Ovary (tissue), 9 donors: ENCODE measurements around the gene HTR3C. TPM values are rescaled to one million over a fixed set of nuclear protein-coding genes. Genes with fewer than 3 reads are reported as not detected.
"Not testable (repeated sequence)": the region's sequence is repeated elsewhere in the genome, so short reads cannot be mapped to it uniquely, and the experiment has no call there.

ENCODE experiments used
- DNase-seq, 5 donors: peaks; one replicate each; pipeline ENCODE4 v3.0.0-alpha.2; 2019 to 2020
- H3K27ac ChIP-seq, 2 donors: fragments of 200-600 bp; one replicate each; pipeline versions ENCODE4 v1.5.1 to v1.8.0; 2019 to 2022
- H3K27me3 ChIP-seq: fragments of 200-600 bp; one replicate; pipeline ENCODE4 v1.8.0; 2022
- H3K36me3 ChIP-seq: fragments of 200-600 bp; sonication (generic); one replicate; pipeline ENCODE4 v1.5.1; 2019
- H3K4me1 ChIP-seq: one replicate; pipeline ENCODE4 v1.8.1; 2013; ENCODE audit warnings: mild to moderate bottlenecking, moderate library complexity; ENCODE audit not compliant: insufficient read depth
- H3K4me3 ChIP-seq: fragments of 200-600 bp; sonication (generic); one replicate; pipeline ENCODE4 v1.5.1; 2017
- H3K9me3 ChIP-seq, 2 donors: fragments of 200-600 bp in 1 of 2; sonication (generic) in 1 of 2; one replicate each; pipeline versions ENCODE4 v1.5.1 to v1.8.1; 2013 to 2019; ENCODE audit warnings: mild to moderate bottlenecking in 1 of 2, moderate library complexity in 1 of 2
- EP300 ChIP-seq: sonication (generic); formaldehyde crosslinking; IDR thresholded peaks from one replicate; pipeline ENCODE4 v1.6.1; 2017; ENCODE audit warnings: antibody characterized with exemption
- POLR2A ChIP-seq: fragments of 450-650 bp; IDR thresholded peaks from one replicate; pipeline ENCODE4 v1.6.1; 2017; ENCODE audit warnings: antibody characterized with exemption, mild to moderate bottlenecking, moderate library complexity
- WGBS, 3 donors: extraction: QIAGEN DNeasy Blood & Tissue Kit in 1 of 3; methylation state at CpG; one replicate each; pipeline versions ENCODE4 v1.1.5 to v1.1.7; 2013 to 2017; 5-methylcytosine and 5-hydroxymethylcytosine counted together
- intact Hi-C, 4 donors: fragments of 100-400 bp; cut with DNase I; formaldehyde crosslinking; loops; one replicate each; pipeline versions ENCODE4 v1.11.0 to v1.15.1; 2022 to 2023
- polyA plus RNA-seq, 2 donors: library from polyadenylated mRNA; stranded (reverse); fragments of 200-250 nt in 1 of 2; fragments of 350-450 nt in 1 of 2; fragmentation: Illumina TruSeq in 1 of 2; extraction: RNeasy Lipid Tissue Mini Kit (QIAGEN cat#74804) in 1 of 2; gene quantifications; one replicate each; pipeline ENCODE4 v1.2.3, GENCODE V29; 2013 to 2014
- total RNA-seq, 7 donors: library from RNA; depleted of rRNA in 2 of 7; stranded (reverse); fragments of >200 nt in 2 of 7; fragmentation: NEBNext Ultra II Directional in 3 of 7; extraction: Animal tissue kit (Norgen Biotek cat#: 25700) in 3 of 7; gene quantifications; one replicate each; pipeline versions ENCODE4 v1.1.0 to v1.2.4, GENCODE V29; 2016 to 2023
- TF ChIP-seq, protein P1 (sequence below), 3 donors: fragments of 450-650 bp in 2 of 3; fragments of 200-600 bp in 1 of 3; IDR thresholded peaks; one replicate each; pipeline versions ENCODE4 v1.5.1 to v1.8.0; 2016 to 2022; ENCODE audit warnings: antibody characterized with exemption in 3 of 3, mild to moderate bottlenecking in 1 of 3
- donor health status: DM: no; HTN: no; CAD: no; lungs with moderate emphysema.
- donor health status: DM: no; HTN: no; CAD: no.
- donor health status: Bipolar disorder and iron deficiency.
- donor health status: DM: yes; HTN: yes; CAD: no.
- donor health status: DM: no; HTN: no; CAD: no.
- donor health status: DM: yes; HTN: yes; CAD: no.

Gene HTR3C
- total and polyA plus RNA-seq, 9 donors, result not detected

DNA sequence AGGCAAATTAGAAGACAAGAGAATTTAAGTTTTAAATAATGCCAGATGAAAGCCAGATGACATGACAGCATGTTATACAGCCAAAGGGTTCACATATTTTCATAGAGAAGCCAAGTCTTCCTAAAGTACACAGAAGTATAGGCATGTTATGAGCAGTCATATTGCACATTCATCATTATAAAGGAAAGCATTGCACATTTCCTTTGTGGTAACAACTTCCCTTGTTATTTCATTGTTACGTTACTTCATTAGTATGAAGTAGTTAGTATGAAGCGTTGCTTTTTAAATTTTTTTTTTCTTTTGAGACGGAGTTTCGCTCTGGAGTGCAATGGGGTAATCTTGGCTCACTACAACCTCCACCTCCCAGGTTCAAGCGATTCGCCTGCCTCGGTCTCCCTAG lies 30.5 kb upstream of the HTR3C start:
- no peaks in the 10 kb centered on the region for H3K27me3 ChIP-seq
- no peak overlapping the region for H3K4me3 ChIP-seq
- H3K4me1 ChIP-seq, result no peaks in the 10 kb centered on the region
- DNase-seq, result no peak
- intact Hi-C loops, result no loop called here
- TF ChIP-seq, protein P1, sequence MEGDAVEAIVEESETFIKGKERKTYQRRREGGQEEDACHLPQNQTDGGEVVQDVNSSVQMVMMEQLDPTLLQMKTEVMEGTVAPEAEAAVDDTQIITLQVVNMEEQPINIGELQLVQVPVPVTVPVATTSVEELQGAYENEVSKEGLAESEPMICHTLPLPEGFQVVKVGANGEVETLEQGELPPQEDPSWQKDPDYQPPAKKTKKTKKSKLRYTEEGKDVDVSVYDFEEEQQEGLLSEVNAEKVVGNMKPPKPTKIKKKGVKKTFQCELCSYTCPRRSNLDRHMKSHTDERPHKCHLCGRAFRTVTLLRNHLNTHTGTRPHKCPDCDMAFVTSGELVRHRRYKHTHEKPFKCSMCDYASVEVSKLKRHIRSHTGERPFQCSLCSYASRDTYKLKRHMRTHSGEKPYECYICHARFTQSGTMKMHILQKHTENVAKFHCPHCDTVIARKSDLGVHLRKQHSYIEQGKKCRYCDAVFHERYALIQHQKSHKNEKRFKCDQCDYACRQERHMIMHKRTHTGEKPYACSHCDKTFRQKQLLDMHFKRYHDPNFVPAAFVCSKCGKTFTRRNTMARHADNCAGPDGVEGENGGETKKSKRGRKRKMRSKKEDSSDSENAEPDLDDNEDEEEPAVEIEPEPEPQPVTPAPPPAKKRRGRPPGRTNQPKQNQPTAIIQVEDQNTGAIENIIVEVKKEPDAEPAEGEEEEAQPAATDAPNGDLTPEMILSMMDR (IDR thresholded peaks at IDR 0.05), result no peak
- no peak for TF ChIP-seq EP300
- TF ChIP-seq POLR2A, result no peak
- no peaks in the 10 kb centered on the region for H3K36me3 ChIP-seq
- WGBS, 3 donors, result 70 to 94% (median 77%) methylated on average over 7 of the region's 7 CpGs
- no peak overlapping the region for H3K27ac ChIP-seq
- H3K9me3 ChIP-seq, result no peaks in the 10 kb centered on the region

DNA sequence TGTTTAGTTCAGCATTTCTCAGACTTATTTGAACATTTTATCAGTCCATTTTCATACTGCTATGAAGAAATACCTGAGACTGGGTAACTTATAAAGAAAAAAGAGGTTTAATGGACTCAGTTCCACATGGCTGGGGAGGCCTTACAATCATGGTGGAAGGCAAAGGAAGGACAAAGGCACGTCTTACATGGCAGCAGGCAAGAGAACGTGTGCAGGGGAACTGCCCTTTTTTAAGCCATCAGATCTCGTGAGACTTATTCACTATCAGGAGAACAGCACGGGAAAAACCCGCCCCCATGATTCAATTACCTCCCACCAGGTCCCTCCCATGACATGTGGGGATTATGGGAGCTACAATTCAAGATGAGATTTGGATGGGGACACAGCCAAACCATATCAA lies 27.6 kb upstream of the HTR3C start:
- H3K4me1 ChIP-seq, H3K36me3 ChIP-seq, H3K27me3 ChIP-seq, H3K9me3 ChIP-seq, H3K27ac ChIP-seq, DNase-seq, intact Hi-C loops, H3K4me3 ChIP-seq: not testable (repeated sequence)
- WGBS, 3 donors, result 45 to 61% (median 57%) methylated on average over 5 of the region's 5 CpGs

DNA sequence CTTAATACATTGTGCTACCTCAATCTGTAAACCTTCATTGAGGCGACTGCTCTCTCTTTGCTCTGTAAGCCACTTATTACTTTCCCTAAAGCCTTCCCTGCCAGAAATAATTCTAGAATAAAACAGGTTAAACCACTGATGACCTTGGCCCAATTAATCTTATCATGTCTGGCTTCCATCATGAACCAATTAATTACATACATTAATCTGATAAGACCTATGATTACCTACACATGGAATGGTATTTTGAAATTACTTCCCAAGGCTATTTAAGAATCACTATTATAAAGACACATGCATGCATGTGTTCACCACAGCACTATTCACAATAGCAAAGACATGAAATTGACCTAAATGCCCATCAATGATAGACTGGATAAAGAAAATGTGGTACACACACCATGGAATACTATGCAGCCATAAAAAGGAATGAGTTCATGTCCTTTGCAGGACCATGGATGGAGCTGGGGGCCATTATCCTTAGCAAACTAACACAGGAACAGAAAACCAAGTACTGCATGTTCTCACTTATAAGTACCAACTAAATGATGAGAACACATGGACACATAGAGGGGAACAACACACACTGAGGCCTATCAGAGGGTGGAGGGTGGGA lies 24.5 kb upstream of the HTR3C start:
- H3K27me3 ChIP-seq, intact Hi-C loops, DNase-seq, H3K36me3 ChIP-seq, H3K9me3 ChIP-seq, H3K4me3 ChIP-seq, H3K4me1 ChIP-seq, H3K27ac ChIP-seq: not testable (repeated sequence)
- 89 to 93% (median 89%) methylated on average over 1 of the region's 1 CpG for WGBS, 3 donors

DNA sequence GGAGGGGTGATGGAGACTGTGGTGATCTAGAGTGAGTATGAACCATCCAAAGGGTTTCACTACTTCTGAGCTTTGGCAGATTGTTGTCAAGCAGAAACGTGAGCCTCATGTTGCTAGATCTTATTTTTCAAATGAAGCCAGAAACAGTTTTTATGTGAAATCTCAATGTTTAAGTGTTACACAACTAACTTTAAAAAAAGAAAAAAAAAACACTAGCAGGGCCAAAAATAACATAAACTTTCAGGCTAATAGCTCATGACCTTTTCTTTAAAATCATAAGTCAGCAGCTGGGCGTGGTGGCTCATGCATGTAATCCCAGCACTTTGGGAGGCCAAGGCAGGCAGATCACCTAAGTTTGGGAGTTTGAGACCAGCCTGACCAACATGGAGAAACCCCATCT lies 23.4 kb upstream of the HTR3C start:
- H3K9me3 ChIP-seq, result no peaks in the 10 kb centered on the region
- no peaks in the 10 kb centered on the region for H3K27me3 ChIP-seq
- no peak for DNase-seq
- no peaks in the 10 kb centered on the region for H3K4me1 ChIP-seq
- no peak overlapping the region for H3K27ac ChIP-seq
- WGBS, 3 donors, result 17 to 38% (median 24%) methylated on average over 2 of the region's 2 CpGs
- no peaks in the 10 kb centered on the region for H3K36me3 ChIP-seq
- TF ChIP-seq POLR2A (no peak), EP300 (no peak)
- TF ChIP-seq, protein P1 (IDR thresholded peaks at IDR 0.05), result no peak
- intact Hi-C loops, result no loop called here
- H3K4me3 ChIP-seq, result no peak overlapping the region

DNA sequence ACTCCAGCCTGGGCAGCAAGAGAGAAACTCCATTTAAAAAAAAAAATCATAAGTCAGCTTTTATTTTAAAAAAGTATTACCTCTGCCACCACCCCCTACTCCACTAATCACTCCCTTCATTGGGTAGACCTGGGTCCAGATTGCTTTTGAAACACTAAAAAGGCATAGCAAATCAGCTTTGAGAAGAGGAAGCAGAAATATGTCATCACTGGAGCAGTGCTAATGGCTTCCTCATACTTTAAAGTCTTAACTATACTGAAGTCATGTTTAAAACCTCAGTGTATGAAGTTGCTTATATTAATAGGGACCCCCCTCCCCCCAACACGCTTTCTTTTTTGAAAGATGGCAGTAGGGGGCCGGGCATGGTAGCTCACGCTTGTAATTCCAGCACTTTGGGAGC lies 22.3 kb upstream of the HTR3C start:
- TF ChIP-seq, protein P1 (IDR thresholded peaks at IDR 0.05), result no peak
- TF ChIP-seq POLR2A (no peak), EP300 (no peak)
- no peaks in the 10 kb centered on the region for H3K36me3 ChIP-seq
- H3K9me3 ChIP-seq, result no peaks in the 10 kb centered on the region
- no peak overlapping the region for H3K27ac ChIP-seq
- H3K27me3 ChIP-seq, result no peaks in the 10 kb centered on the region
- intact Hi-C loops, result no loop called here
- H3K4me3 ChIP-seq, result no peak overlapping the region
- whole genome bisulfite sequencing, 3 donors, result 69 to 79% (median 73%) methylated on average over 3 of the region's 3 CpGs
- H3K4me1 ChIP-seq, result no peaks in the 10 kb centered on the region
- no peak for DNase-seq
